Immature natural killer cell (primary cell): ENCODE results near the gene ZNF862. TPM values are rescaled to one million over a fixed set of nuclear protein-coding genes. Genes with fewer than 3 reads are reported as not detected.

Experiments used
- polyA plus RNA-seq, 3 donors: library from polyadenylated mRNA; unstranded; fragments of 300-500 nt; fragmentation: Illumina TruSeq; gene quantifications; one replicate each; pipeline ENCODE4 v1.2.3, GENCODE V29; 2021

Gene ZNF862
- polyA plus RNA-seq, 3 donors from 2014 or later = 1.9 to 5.5 (median 2.5) TPM

Other genes starting within 250 kb of the ZNF862 start
- 1 to 10 TPM in 2 of 3 donors, not detected in 1; 1.5 to 2.3 TPM for gene ZNF467, start 64.8 kb upstream of the ZNF862 start, polyA plus RNA-seq
- gene ATP6V0E2, start 35.6 kb downstream of the ZNF862 start, polyA plus RNA-seq = 10 to 100 TPM; 72.8 to 80.5 (median 73.9) TPM